Measurements from ENCODE around the gene ANKS1B. TPM values are rescaled to one million over a fixed set of nuclear protein-coding genes. Genes with fewer than 3 reads are reported as not detected.

ANKS1B gene
- total and polyA plus RNA-seq, 2 of the 4 experiments (the other 2 are of a cell fraction), result 0.17 to 0.18 TPM

- ATAC-seq (ENCODE audit: low read depth) (no peak), DNase-seq (no peak)
- in situ Hi-C loops (cut with MboI; ENCODE audit: low sequenced_read_pairs), result no loop called here
- H3K4me2 ChIP-seq (ENCODE audit: low read depth, low read length), result peak overlapping the region; percentile 50; the same call in 1 of the 2 replicates
- H3K18ac ChIP-seq (ENCODE audit: low read depth, low read length), result no peak overlapping the region
- H3K14ac ChIP-seq (replicated peaks; ENCODE audit: low read depth, low read length), result no peak overlapping the region
- no peak overlapping the region for H3K4ac ChIP-seq (ENCODE audit: low read depth, low read length)
- BruUV-seq (replicated peaks), result no TSS peak
- no peaks in the 10 kb centered on the region for H3K9me1 ChIP-seq (ENCODE audit: insufficient read depth, low read length)
- dilution Hi-C loops (cut with HindIII; ENCODE audit: low sequenced_read_pairs, unreplicated experiment), result no loop called here
- H3K36me3 ChIP-seq (ENCODE audit: control insufficient read depth, insufficient read depth, low read length), result no peaks in the 10 kb centered on the region
- H3K4me1 ChIP-seq (ENCODE audit: control insufficient read depth, insufficient read depth, low read length), result 0 out of 2 replicates have a peak, but pooled peaks cover 2% of the 10 kb centered on the region
- H3K79me1 ChIP-seq (ENCODE audit: low read depth in 1 of 2, low read length in 2 of 2), result no peaks in the 10 kb centered on the region
- H4K8ac ChIP-seq (ENCODE audit: low read depth in 2 of 2, low read length in 2 of 2), result no peak overlapping the region
- no peak overlapping the region for H3K9ac ChIP-seq (ENCODE audit: low read depth, low read length)
- no peak overlapping the region for H3K4me3 ChIP-seq (ENCODE audit: insufficient read depth, low read depth, low read length)
- H2BK120ac ChIP-seq (ENCODE audit: low read depth, low read length), result no peak overlapping the region
- POLR2A ChIA-PET (ENCODE audit: unreplicated experiment), result no interaction called here
- WGBS, 2 experiments (ENCODE audit: extremely low coverage in 2 of 2, insufficient read length in 1 of 2), result no CpG with 5 or more reads among the region's 8 CpGs
- H3K9me3 ChIP-seq (ENCODE audit: control insufficient read depth, insufficient read depth, low read length), result no peaks in the 10 kb centered on the region
- no peak overlapping the region for H4K91ac ChIP-seq (ENCODE audit: insufficient read depth, low read depth, low read length)
- H2BK15ac ChIP-seq (ENCODE audit: low read depth, low read length), result no peak overlapping the region
- CTCF ChIA-PET, result no interaction called here
- no peak overlapping the region for H4K5ac ChIP-seq (ENCODE audit: low read depth, low read length)
- no peak overlapping the region for H2BK20ac ChIP-seq (ENCODE audit: low read depth, low read length)
- H4K20me1 ChIP-seq (ENCODE audit: insufficient read depth, low read length), result no peaks in the 10 kb centered on the region
- intact Hi-C loops (cut with micrococcal nuclease), result no loop called here
- TF ChIP-seq POLR2A (IDR thresholded peaks at IDR 0.05; ENCODE audit: low read depth, low read length), result no peak
- TF ChIP-seq MXI1 (IDR thresholded peaks at IDR 0.05; ENCODE audit: borderline replicate concordance, low read depth, low read length), result no peak
- TF ChIP-seq RFX5 (IDR thresholded peaks at IDR 0.05; ENCODE audit: low read depth, low read length), result no peak
- no peak for TF ChIP-seq MAZ (IDR thresholded peaks at IDR 0.05; ENCODE audit: borderline replicate concordance, low read depth, low read length)
- no peak for TF ChIP-seq BHLHE40 (IDR thresholded peaks at IDR 0.05; ENCODE audit: low read depth, low read length)
- TF ChIP-seq SMC3 (IDR thresholded peaks at IDR 0.05; ENCODE audit: low read depth, low read length), result no peak
- TF ChIP-seq, protein P1, sequence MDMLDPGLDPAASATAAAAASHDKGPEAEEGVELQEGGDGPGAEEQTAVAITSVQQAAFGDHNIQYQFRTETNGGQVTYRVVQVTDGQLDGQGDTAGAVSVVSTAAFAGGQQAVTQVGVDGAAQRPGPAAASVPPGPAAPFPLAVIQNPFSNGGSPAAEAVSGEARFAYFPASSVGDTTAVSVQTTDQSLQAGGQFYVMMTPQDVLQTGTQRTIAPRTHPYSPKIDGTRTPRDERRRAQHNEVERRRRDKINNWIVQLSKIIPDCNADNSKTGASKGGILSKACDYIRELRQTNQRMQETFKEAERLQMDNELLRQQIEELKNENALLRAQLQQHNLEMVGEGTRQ (IDR thresholded peaks at IDR 0.05; ENCODE audit: low read depth, low read length), result no peak
- no peak for TF ChIP-seq CHD1 (IDR thresholded peaks at IDR 0.05; ENCODE audit: low read depth, low read length)
- H3K23ac ChIP-seq (ENCODE audit: low read depth, low read length), result no peak overlapping the region
- H3K27me3 ChIP-seq (ENCODE audit: control insufficient read depth, insufficient read depth, low read length), result no peaks in the 10 kb centered on the region
- H2AK5ac ChIP-seq (ENCODE audit: low read depth, low read length), result no peak overlapping the region
- H3K56ac ChIP-seq (ENCODE audit: extremely low read depth, insufficient read depth, low read length), result no peak overlapping the region
- no peak overlapping the region for H3K27ac ChIP-seq (ENCODE audit: insufficient read depth, low read length)
- H2AFZ ChIP-seq (replicated peaks; ENCODE audit: low read length, poor library complexity), result no peak overlapping the region
- H2AK9ac ChIP-seq (replicated peaks; ENCODE audit: low read depth, low read length, poor library complexity), result no peak overlapping the region
- no peak overlapping the region for H2BK5ac ChIP-seq (ENCODE audit: low read depth, low read length, poor library complexity, severe bottlenecking)
These were observed 159.7 kb downstream of the ANKS1B start for GRCh38 chr12:99824900-99825542.

Data from IMR-90 (cell line).